ENCODE data around the gene LMX1B.

DNA sequence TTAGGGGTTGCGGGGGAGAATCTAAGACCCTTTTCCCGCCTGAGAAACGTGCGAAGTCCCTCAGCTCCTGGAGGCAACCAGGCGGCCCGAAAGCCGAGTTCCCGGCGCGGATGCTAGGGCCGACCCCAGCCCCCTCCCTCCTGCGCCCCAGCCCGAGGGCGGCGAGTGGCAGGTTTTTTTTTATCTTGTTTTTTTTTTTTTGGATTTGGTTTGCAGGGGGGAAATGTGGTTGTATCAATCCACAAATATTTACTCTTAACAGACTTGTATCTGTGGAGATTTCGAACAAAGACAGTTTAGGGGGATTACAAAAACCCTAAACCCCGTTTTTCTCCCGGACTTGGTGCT, 10.7 kb downstream of the LMX1B start:
- TF ChIP-seq, protein P1, sequence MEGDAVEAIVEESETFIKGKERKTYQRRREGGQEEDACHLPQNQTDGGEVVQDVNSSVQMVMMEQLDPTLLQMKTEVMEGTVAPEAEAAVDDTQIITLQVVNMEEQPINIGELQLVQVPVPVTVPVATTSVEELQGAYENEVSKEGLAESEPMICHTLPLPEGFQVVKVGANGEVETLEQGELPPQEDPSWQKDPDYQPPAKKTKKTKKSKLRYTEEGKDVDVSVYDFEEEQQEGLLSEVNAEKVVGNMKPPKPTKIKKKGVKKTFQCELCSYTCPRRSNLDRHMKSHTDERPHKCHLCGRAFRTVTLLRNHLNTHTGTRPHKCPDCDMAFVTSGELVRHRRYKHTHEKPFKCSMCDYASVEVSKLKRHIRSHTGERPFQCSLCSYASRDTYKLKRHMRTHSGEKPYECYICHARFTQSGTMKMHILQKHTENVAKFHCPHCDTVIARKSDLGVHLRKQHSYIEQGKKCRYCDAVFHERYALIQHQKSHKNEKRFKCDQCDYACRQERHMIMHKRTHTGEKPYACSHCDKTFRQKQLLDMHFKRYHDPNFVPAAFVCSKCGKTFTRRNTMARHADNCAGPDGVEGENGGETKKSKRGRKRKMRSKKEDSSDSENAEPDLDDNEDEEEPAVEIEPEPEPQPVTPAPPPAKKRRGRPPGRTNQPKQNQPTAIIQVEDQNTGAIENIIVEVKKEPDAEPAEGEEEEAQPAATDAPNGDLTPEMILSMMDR (IDR thresholded peaks at IDR 0.05 in 2 of 3, conservative IDR thresholded peaks at IDR 0.05 in 1 of 3; ENCODE audit: borderline replicate concordance in 1 of 3, insufficient read depth in 1 of 3, low read depth in 2 of 3, low read length in 2 of 3): no peak
- TF ChIP-seq, protein P2, sequence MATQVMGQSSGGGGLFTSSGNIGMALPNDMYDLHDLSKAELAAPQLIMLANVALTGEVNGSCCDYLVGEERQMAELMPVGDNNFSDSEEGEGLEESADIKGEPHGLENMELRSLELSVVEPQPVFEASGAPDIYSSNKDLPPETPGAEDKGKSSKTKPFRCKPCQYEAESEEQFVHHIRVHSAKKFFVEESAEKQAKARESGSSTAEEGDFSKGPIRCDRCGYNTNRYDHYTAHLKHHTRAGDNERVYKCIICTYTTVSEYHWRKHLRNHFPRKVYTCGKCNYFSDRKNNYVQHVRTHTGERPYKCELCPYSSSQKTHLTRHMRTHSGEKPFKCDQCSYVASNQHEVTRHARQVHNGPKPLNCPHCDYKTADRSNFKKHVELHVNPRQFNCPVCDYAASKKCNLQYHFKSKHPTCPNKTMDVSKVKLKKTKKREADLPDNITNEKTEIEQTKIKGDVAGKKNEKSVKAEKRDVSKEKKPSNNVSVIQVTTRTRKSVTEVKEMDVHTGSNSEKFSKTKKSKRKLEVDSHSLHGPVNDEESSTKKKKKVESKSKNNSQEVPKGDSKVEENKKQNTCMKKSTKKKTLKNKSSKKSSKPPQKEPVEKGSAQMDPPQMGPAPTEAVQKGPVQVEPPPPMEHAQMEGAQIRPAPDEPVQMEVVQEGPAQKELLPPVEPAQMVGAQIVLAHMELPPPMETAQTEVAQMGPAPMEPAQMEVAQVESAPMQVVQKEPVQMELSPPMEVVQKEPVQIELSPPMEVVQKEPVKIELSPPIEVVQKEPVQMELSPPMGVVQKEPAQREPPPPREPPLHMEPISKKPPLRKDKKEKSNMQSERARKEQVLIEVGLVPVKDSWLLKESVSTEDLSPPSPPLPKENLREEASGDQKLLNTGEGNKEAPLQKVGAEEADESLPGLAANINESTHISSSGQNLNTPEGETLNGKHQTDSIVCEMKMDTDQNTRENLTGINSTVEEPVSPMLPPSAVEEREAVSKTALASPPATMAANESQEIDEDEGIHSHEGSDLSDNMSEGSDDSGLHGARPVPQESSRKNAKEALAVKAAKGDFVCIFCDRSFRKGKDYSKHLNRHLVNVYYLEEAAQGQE (IDR thresholded peaks at IDR 0.05; ENCODE audit: low read depth): no peak
- TF ChIP-seq YY1 (IDR thresholded peaks at IDR 0.05; ENCODE audit: extremely low read depth, insufficient replicate concordance, low read depth, low read length) (no peak), EZH2 (IDR thresholded peaks at IDR 0.05) (no peak), POLR2A (IDR thresholded peaks at IDR 0.05; ENCODE audit: borderline replicate concordance, extremely low read depth, insufficient read depth, insufficient read length) (no peak), ZNF274 (IDR thresholded peaks at IDR 0.05; ENCODE audit: low read depth, low read length) (no peak), ZBTB33 (IDR thresholded peaks at IDR 0.05; ENCODE audit: extremely low read depth, insufficient replicate concordance, low read length) (no peak), EGR1 (IDR thresholded peaks at IDR 0.05; ENCODE audit: low read depth) (no peak), TCF7L2 (IDR thresholded peaks at IDR 0.05; ENCODE audit: borderline replicate concordance, extremely low read depth, insufficient read depth, insufficient read length) (no peak), POLR2AphosphoS5 (IDR thresholded peaks at IDR 0.05; ENCODE audit: low read depth, low read length) (no peak), ELF1 (IDR thresholded peaks at IDR 0.05; ENCODE audit: borderline replicate concordance, low read depth) (no peak), EZH2phosphoT487 (IDR thresholded peaks at IDR 0.05; ENCODE audit: borderline replicate concordance) (no peak)

Measured in HCT116 (cell line).